H9 (cell line): ENCODE measurements around the gene CIDEC. TPM values are rescaled to one million over a fixed set of nuclear protein-coding genes. Genes with fewer than 3 reads are reported as not detected.

Experiments used
- DNase-seq: peaks from one replicate; pipeline ENCODE4 v3.0.0-alpha.2; 2017
- H2AFZ ChIP-seq: one replicate; pipeline ENCODE4 v1.6.1; 2013; ENCODE audit warnings: mild to moderate bottlenecking, low read length, control low read depth, moderate library complexity
- H2AK5ac ChIP-seq: 2 replicates; pipeline ENCODE4 v1.6.1; 2013; ENCODE audit warnings: low read length, control low read depth, mixed read lengths; ENCODE audit not compliant: insufficient read length
- H2BK120ac ChIP-seq: one replicate; pipeline ENCODE4 v1.6.1; 2013; ENCODE audit warnings: low read depth, mild to moderate bottlenecking, low read length, control low read depth, inconsistent platforms; ENCODE audit not compliant: poor library complexity, severe bottlenecking
- H2BK12ac ChIP-seq: 2 replicates; pipeline ENCODE4 v1.6.1; 2013; ENCODE audit warnings: low read length, control low read depth, mixed read lengths, low read depth; ENCODE audit not compliant: insufficient read length
- H2BK15ac ChIP-seq: 2 replicates; pipeline ENCODE4 v1.6.1; 2013; ENCODE audit warnings: low read depth, low read length, control low read depth
- H2BK20ac ChIP-seq: one replicate; pipeline ENCODE4 v1.6.1; 2013; ENCODE audit warnings: low read depth, mild to moderate bottlenecking, low read length, control low read depth, inconsistent platforms; ENCODE audit not compliant: poor library complexity, severe bottlenecking
- H2BK5ac ChIP-seq: 2 replicates; pipeline ENCODE4 v1.6.1; 2013; ENCODE audit warnings: low read length, control low read depth, mixed read lengths; ENCODE audit not compliant: insufficient read length
- H3K14ac ChIP-seq: 2 replicates; pipeline ENCODE4 v1.6.1; 2013; ENCODE audit warnings: low read length, control low read depth; ENCODE audit not compliant: insufficient read depth
- H3K18ac ChIP-seq: 2 replicates; pipeline ENCODE4 v1.6.1; 2013; ENCODE audit warnings: low read depth, mild to moderate bottlenecking, mixed read lengths, low read length, control low read depth; ENCODE audit not compliant: insufficient read length
- H3K23ac ChIP-seq: 2 replicates; pipeline ENCODE4 v1.6.1; 2013; ENCODE audit warnings: low read length, control low read depth, mixed read lengths, low read depth; ENCODE audit not compliant: insufficient read length
- H3K23me2 ChIP-seq: 2 replicates; pipeline ENCODE4 v1.6.1; 2013; ENCODE audit warnings: low read depth, mild to moderate bottlenecking, mixed read lengths, low read length, control low read depth; ENCODE audit not compliant: insufficient read length, poor library complexity, severe bottlenecking
- H3K27ac ChIP-seq: 2 replicates; pipeline ENCODE4 v1.5.1; 2013; ENCODE audit warnings: low read length, control low read depth, mixed read lengths, low read depth; ENCODE audit not compliant: insufficient read length
- H3K27me3 ChIP-seq: 2 replicates; pipeline ENCODE4 v1.6.1; 2013; ENCODE audit warnings: low read length, control low read depth, inconsistent platforms; ENCODE audit not compliant: insufficient read depth
- H3K4ac ChIP-seq: 2 replicates; pipeline ENCODE4 v1.6.1; 2013; ENCODE audit warnings: low read depth, mild to moderate bottlenecking, control low read depth, inconsistent platforms, low read length, moderate library complexity
- H3K4me1 ChIP-seq: 2 replicates; pipeline ENCODE4 v1.6.1; 2013; ENCODE audit warnings: low read length, control low read depth, inconsistent platforms; ENCODE audit not compliant: insufficient read depth
- H3K4me2 ChIP-seq: 2 replicates; pipeline ENCODE4 v1.6.1; 2013; ENCODE audit warnings: low read length, control low read depth, mixed read lengths; ENCODE audit not compliant: insufficient read length, insufficient read depth
- H3K56ac ChIP-seq: 2 replicates; pipeline ENCODE4 v1.6.1; 2013; ENCODE audit warnings: low read depth, mild to moderate bottlenecking, mixed read lengths, low read length, control low read depth; ENCODE audit not compliant: insufficient read length
- H3K79me1 ChIP-seq: 2 replicates; pipeline ENCODE4 v1.6.1; 2013; ENCODE audit warnings: low read depth, mild to moderate bottlenecking, moderate library complexity, low read length, control low read depth, inconsistent platforms; ENCODE audit not compliant: insufficient read depth, poor library complexity, severe bottlenecking
- H3K79me2 ChIP-seq: 2 replicates; pipeline ENCODE4 v1.6.1; 2013; ENCODE audit warnings: low read length, control low read depth, inconsistent platforms; ENCODE audit not compliant: insufficient read depth
- H3K9ac ChIP-seq: 2 replicates; pipeline ENCODE4 v1.6.1; 2013; ENCODE audit warnings: low read length, control low read depth, mixed read lengths; ENCODE audit not compliant: insufficient read length; ENCODE audit errors: extremely low read depth
- H3K9me3 ChIP-seq: one replicate; pipeline ENCODE4 v1.6.1; 2013; ENCODE audit warnings: low read depth, low read length, inconsistent platforms; ENCODE audit not compliant: control insufficient read depth
- H3T11ph ChIP-seq: one replicate; pipeline ENCODE4 v1.6.1; 2013; ENCODE audit warnings: mild to moderate bottlenecking, low read length, control low read depth, inconsistent platforms
- H4K20me1 ChIP-seq: one replicate; pipeline ENCODE4 v1.6.1; 2013; ENCODE audit not compliant: control insufficient read depth, insufficient read length, insufficient read depth
- H4K5ac ChIP-seq: 2 replicates; pipeline ENCODE4 v1.6.1; 2013; ENCODE audit warnings: low read depth, mild to moderate bottlenecking, mixed read lengths, low read length, control low read depth; ENCODE audit not compliant: insufficient read length
- H4K8ac ChIP-seq: replicated peaks from 2 replicates; pipeline ENCODE4 v1.6.1; 2013; ENCODE audit warnings: low read length, control low read depth, mixed read lengths, low read depth; ENCODE audit not compliant: insufficient read length
- H4K91ac ChIP-seq: 2 replicates; pipeline ENCODE4 v1.6.1; 2013; ENCODE audit warnings: low read depth, mild to moderate bottlenecking, moderate library complexity, mixed read lengths, low read length, control low read depth; ENCODE audit not compliant: insufficient read length
- H3K27ac Mint-ChIP-seq, 3 experiments: 2 replicates in 2 of 3; 3 replicates in 1 of 3; pipeline ENCODE4 v1.8.0; 2020 to 2021; ENCODE audit warnings: mixed read lengths in 3 of 3, mild to moderate bottlenecking in 1 of 3, moderate library complexity in 1 of 3
- H3K27me3 Mint-ChIP-seq: 2 replicates; pipeline ENCODE4 v1.8.0; 2021; ENCODE audit warnings: low read depth, mild to moderate bottlenecking, moderate library complexity, mixed read lengths
- H3K36me3 Mint-ChIP-seq, 3 experiments: 2 replicates in 2 of 3; 3 replicates in 1 of 3; pipeline ENCODE4 v1.8.0; 2020 to 2021; ENCODE audit warnings: low read depth in 3 of 3, mixed read lengths in 3 of 3; ENCODE audit not compliant: insufficient read depth in 1 of 3
- H3K4me1 Mint-ChIP-seq, 2 experiments: 2 replicates each; pipeline ENCODE4 v1.8.0; 2020; ENCODE audit warnings: mixed read lengths in 2 of 2
- H3K4me3 Mint-ChIP-seq, 2 experiments: 2 replicates in 1 of 2; 3 replicates in 1 of 2; pipeline ENCODE4 v1.8.0; 2020 to 2021; ENCODE audit warnings: mild to moderate bottlenecking in 2 of 2, mixed read lengths in 2 of 2, moderate library complexity in 1 of 2
- H3K9me3 Mint-ChIP-seq, 2 experiments: 2 replicates in 1 of 2; 3 replicates in 1 of 2; pipeline ENCODE4 v1.8.0; 2020; ENCODE audit warnings: mild to moderate bottlenecking in 2 of 2, mixed read lengths in 2 of 2, moderate library complexity in 1 of 2
- WGBS: extraction: QIAGEN DNeasy Blood & Tissue Kit; methylation state at CpG from one replicate; pipeline ENCODE4 v1.1.7; 2013; ENCODE audit warnings: missing lambda C conversion rate, low lambda C conversion rate, mixed read lengths; ENCODE audit not compliant: insufficient read length; ENCODE audit errors: extremely low coverage; 5-methylcytosine and 5-hydroxymethylcytosine counted together
- total RNA-seq: library from RNA; stranded (reverse); gene quantifications from 2 replicates; pipeline ENCODE4 v1.2.1, GENCODE V29; 2021
- TF ChIP-seq, protein P1 (sequence below): fragments of 200-600 bp; sonication (generic); conservative IDR thresholded peaks from 3 replicates; pipeline ENCODE4 v1.8.0; 2021; ENCODE audit warnings: antibody characterized with exemption, mild to moderate bottlenecking

Gene CIDEC
- total RNA-seq, 1 experiment from 2014 or later = not detected

DNA sequence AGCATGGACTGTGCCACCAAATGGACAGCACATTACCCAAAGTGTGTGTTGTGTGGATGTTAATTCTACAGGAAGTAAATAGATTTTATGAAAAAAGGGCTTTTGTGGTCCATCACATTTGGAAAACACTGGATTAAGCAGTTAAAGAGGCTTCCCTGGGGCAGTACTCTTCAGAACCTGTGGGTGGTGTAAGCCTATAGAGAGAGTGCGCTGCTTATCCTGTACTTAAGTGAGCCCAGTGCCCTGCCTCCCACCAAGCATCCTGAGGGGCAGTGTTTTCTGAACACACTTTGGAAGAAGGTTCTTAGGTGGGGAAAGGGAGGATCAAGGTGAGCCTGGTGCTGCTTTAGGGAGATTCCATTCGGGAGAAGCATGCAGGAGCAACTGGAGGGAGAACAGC lies 59.1 kb downstream of the CIDEC start:
- WGBS = no CpG with 5 or more reads among the region's 2 CpGs
- Mint-ChIP-seq H3K27ac (no peak overlapping the region; a peak in 1 of 7 replicates), H3K4me1 (peaks cover 14 to 18% of the 10 kb centered on the region in 2 experiments), H3K36me3 (no peaks in the 10 kb centered on the region; a peak in 1 of 7 replicates), H3K4me3 (no peak overlapping the region), H3K9me3 (no peaks in the 10 kb centered on the region), H3K27me3 (peaks cover 4% of the 10 kb centered on the region)
- Histone ChIP-seq H2BK5ac (no peak overlapping the region), H3K79me2 (no peaks in the 10 kb centered on the region), H2BK20ac (no peak overlapping the region), H3T11ph (no peak overlapping the region), H3K18ac (no peak overlapping the region), H3K27me3 (no peaks in the 10 kb centered on the region), H2AFZ (no peak overlapping the region), H3K27ac (no peak overlapping the region), H3K4me1 (no peaks in the 10 kb centered on the region), H4K5ac (no peak overlapping the region), H3K23me2 (no peaks in the 10 kb centered on the region), H3K9ac (no peak overlapping the region), H4K8ac (no peak overlapping the region), H4K91ac (no peak overlapping the region), H3K14ac (no peak overlapping the region), H3K4me2 (no peak overlapping the region), H2BK120ac (no peak overlapping the region), H3K9me3 (no peaks in the 10 kb centered on the region), H3K23ac (no peak overlapping the region), H2BK15ac (no peak overlapping the region), H4K20me1 (no peaks in the 10 kb centered on the region), H2AK5ac (no peak overlapping the region), H3K56ac (no peak overlapping the region), H2BK12ac (no peak overlapping the region), H3K79me1 (no peaks in the 10 kb centered on the region), H3K4ac (no peak overlapping the region)
- DNase-seq = peak; percentile 55
- TF ChIP-seq, protein P1, sequence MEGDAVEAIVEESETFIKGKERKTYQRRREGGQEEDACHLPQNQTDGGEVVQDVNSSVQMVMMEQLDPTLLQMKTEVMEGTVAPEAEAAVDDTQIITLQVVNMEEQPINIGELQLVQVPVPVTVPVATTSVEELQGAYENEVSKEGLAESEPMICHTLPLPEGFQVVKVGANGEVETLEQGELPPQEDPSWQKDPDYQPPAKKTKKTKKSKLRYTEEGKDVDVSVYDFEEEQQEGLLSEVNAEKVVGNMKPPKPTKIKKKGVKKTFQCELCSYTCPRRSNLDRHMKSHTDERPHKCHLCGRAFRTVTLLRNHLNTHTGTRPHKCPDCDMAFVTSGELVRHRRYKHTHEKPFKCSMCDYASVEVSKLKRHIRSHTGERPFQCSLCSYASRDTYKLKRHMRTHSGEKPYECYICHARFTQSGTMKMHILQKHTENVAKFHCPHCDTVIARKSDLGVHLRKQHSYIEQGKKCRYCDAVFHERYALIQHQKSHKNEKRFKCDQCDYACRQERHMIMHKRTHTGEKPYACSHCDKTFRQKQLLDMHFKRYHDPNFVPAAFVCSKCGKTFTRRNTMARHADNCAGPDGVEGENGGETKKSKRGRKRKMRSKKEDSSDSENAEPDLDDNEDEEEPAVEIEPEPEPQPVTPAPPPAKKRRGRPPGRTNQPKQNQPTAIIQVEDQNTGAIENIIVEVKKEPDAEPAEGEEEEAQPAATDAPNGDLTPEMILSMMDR = peak; percentile 67
